ENCODE results near the gene STARD8.

DNA sequence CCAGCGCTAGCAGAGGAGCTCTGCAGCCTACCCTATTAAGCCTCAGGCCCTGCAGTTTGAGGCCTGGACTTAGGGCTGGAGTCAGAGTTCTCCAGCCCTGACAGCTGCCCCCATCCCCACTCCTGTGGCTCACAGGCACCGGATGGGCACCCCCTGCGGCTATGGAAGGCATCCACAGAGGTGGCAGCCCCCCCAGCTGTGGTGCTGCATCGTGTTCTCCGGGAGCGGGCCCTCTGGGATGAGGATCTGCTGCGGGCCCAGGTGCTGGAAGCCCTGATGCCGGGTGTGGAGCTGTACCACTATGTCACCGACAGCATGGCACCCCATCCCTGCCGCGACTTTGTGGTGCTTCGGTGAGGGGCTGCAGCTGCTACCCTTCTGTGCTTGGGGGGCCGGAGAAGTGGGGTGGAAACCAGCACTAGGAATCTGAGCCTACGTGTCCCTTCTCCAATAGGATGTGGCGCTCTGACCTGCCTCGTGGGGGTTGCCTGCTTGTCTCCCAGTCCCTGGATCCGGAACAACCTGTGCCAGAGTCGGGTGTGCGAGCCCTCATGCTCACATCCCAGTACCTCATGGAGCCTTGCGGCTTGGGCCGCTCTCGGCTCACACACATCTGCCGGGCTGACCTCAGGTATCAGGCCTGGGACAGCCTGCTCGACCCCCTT lies 76.2 kb downstream of the STARD8 start:
- TF ChIP-seq CTCF (IDR thresholded peaks at IDR 0.05) (no peak), EZH2 (IDR thresholded peaks at IDR 0.05; ENCODE audit: borderline replicate concordance, insufficient read depth, low read depth, low read length, poor library complexity, severe bottlenecking) (no peak)

All from B cell (primary cell).